ENCODE measurements around the gene LRRC26.

The LRRC26 gene

DNA sequence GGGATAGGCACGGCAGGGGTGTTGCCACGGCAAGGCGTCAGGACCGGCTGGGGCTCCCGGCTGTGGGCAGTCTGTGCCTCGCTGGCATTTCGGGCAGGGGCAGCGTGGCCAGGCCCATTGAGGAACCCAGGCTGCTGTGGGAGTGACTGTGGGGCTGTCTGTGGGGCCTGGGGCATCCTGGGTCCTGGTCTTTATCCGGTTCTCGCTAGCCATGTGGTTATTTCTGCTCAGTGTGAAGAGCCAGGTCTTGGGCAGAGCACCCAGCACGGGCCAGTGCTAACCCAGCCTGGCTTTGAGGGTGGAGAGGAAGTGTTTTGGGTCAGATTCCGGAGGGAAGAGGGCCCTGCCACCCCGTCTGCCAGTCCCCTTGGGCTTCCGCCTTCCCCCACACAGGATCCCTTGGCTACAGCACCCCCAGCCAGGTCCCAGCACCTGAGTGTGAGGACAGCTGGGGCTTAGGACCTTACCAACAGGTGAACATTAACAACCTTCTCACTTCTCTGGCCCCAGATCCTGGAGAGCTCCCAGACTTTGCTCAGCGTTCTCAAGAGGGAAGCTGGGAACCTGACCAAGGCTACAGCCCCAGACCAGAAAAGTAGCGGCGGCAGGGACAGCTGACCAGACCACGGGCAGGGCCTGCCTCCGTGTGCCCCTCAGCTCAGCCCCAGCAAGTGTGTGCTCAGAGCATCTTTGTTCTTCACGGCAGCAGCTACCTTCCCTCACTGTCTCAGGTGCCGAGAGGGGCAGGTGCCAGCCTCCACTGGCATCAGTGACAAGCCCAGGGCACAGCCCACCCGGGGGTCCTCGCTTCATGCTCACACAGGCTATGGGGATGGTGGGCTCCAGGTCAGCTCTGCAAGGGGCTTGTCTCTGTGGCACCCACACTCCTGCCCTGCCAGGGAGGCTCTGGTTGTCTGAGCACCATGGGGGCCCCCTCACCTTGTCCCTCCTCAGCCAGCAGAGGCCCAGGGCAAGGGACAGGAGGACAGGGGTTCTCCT lies 19.7 kb upstream of the LRRC26 start:
- TF ChIP-seq, protein P1, sequence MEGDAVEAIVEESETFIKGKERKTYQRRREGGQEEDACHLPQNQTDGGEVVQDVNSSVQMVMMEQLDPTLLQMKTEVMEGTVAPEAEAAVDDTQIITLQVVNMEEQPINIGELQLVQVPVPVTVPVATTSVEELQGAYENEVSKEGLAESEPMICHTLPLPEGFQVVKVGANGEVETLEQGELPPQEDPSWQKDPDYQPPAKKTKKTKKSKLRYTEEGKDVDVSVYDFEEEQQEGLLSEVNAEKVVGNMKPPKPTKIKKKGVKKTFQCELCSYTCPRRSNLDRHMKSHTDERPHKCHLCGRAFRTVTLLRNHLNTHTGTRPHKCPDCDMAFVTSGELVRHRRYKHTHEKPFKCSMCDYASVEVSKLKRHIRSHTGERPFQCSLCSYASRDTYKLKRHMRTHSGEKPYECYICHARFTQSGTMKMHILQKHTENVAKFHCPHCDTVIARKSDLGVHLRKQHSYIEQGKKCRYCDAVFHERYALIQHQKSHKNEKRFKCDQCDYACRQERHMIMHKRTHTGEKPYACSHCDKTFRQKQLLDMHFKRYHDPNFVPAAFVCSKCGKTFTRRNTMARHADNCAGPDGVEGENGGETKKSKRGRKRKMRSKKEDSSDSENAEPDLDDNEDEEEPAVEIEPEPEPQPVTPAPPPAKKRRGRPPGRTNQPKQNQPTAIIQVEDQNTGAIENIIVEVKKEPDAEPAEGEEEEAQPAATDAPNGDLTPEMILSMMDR (conservative IDR thresholded peaks at IDR 0.05; ENCODE audit: control insufficient read depth, insufficient read depth, low read depth, low read length), result no peak
- H3K4me3 ChIP-seq (ENCODE audit: control insufficient read depth, low read depth, low read length), result peak overlapping the region; percentile 93
- no peak for DNase-seq (ENCODE audit: low read depth)

GRCh38 chr9:137188490-137189296 lies 18.8 kb upstream of the LRRC26 start, which contains the start of the genes ANAPC2 and SSNA1:
ANAPC2 (minus strand) TSS chr9:137188560; CDS start chr9:137188532, 28 bp downstream.
SSNA1 (plus strand) TSS chr9:137188676; CDS start chr9:137188727, 51 bp downstream.
- TF ChIP-seq, protein P1 (conservative IDR thresholded peaks at IDR 0.05; ENCODE audit: control insufficient read depth, insufficient read depth, low read depth, low read length), result peak; percentile 23
- peak; percentile 93 for DNase-seq (ENCODE audit: low read depth)
- H3K4me3 ChIP-seq (ENCODE audit: control insufficient read depth, low read depth, low read length), result peak within 1 kb of the TSS; percentile 93

- no peak for DNase-seq (ENCODE audit: low read depth)
- peak overlapping the region; percentile 93 for H3K4me3 ChIP-seq (ENCODE audit: control insufficient read depth, low read depth, low read length)
- TF ChIP-seq, protein P1 (conservative IDR thresholded peaks at IDR 0.05; ENCODE audit: control insufficient read depth, insufficient read depth, low read depth, low read length), result no peak
Measured at GRCh38 chr9:137188086-137188489, 18.2 kb upstream of the LRRC26 start.

- TF ChIP-seq, protein P1 (conservative IDR thresholded peaks at IDR 0.05; ENCODE audit: control insufficient read depth, insufficient read depth, low read depth, low read length), result no peak
- DNase-seq (ENCODE audit: low read depth), result no peak
- H3K4me3 ChIP-seq (ENCODE audit: control insufficient read depth, low read depth, low read length), result peak overlapping the region; percentile 93
Measured at GRCh38 chr9:137187386-137187785, 17.5 kb upstream of the LRRC26 start.

- no peak for DNase-seq (ENCODE audit: low read depth)
- TF ChIP-seq, protein P1 (conservative IDR thresholded peaks at IDR 0.05; ENCODE audit: control insufficient read depth, insufficient read depth, low read depth, low read length), result no peak
- H3K4me3 ChIP-seq (ENCODE audit: control insufficient read depth, low read depth, low read length), result no peak overlapping the region
Measured at GRCh38 chr9:137186385-137186784, 16.5 kb upstream of the LRRC26 start.

DNA sequence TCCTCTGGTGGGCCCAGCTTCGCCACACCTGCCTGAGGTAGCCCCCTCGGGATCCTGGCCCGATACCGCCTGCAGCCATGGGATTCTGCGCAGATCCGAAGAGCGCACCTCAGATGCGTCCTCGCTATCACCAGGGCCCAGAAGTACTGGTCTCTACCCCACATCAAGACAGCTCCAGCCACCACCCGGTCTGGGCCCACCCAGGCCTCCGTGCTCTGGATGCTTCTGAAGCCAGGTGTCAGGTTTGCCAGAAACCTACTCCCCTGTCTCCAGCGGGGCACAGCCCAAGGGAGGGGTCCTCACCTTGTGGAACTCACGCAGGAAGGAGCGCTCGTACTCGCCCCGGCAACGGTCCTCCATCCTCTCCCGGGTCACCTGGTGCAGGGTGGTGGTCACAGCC lies 16.1 kb upstream of the LRRC26 start:
- no peak for DNase-seq (ENCODE audit: low read depth)
- H3K4me3 ChIP-seq (ENCODE audit: control insufficient read depth, low read depth, low read length), result no peak overlapping the region
- TF ChIP-seq, protein P1 (conservative IDR thresholded peaks at IDR 0.05; ENCODE audit: control insufficient read depth, insufficient read depth, low read depth, low read length), result no peak
